Liver (tissue), 9 donors: Measurements from ENCODE around the gene GRAMD1A. TPM values are rescaled to one million over a fixed set of nuclear protein-coding genes. Genes with fewer than 3 reads are reported as not detected.
A peak's percentile ranks its signal among the peaks of the same experiment; 100 is the strongest.

Experiments used
- DNase-seq: peaks from one replicate; pipeline ENCODE4 v3.0.0-alpha.2; 2017; ENCODE audit warnings: low spot score
- H3K27ac ChIP-seq, 2 donors: one replicate each; pipeline ENCODE4 v1.7.0; 2013; ENCODE audit warnings: inconsistent platforms in 2 of 2, low read length in 2 of 2, control low read depth in 1 of 2, low read depth in 1 of 2, mild to moderate bottlenecking in 1 of 2
- H3K27me3 ChIP-seq, 4 donors: one replicate each; pipeline versions ENCODE4 v1.6.1 to v1.7.0; 2013; ENCODE audit warnings: low read length in 3 of 4, inconsistent platforms in 1 of 4, mild to moderate bottlenecking in 1 of 4, moderate library complexity in 1 of 4; ENCODE audit not compliant: control insufficient read depth in 4 of 4, insufficient read depth in 4 of 4
- H3K36me3 ChIP-seq, 4 donors: one replicate each; pipeline versions ENCODE4 v1.6.1 to v1.7.0; 2013; ENCODE audit warnings: low read length in 3 of 4, mild to moderate bottlenecking in 3 of 4, low read depth in 1 of 4, moderate library complexity in 1 of 4; ENCODE audit not compliant: control insufficient read depth in 4 of 4, insufficient read depth in 3 of 4
- H3K4me1 ChIP-seq, 4 donors: one replicate each; pipeline versions ENCODE4 v1.6.1 to v1.7.0; 2013; ENCODE audit warnings: low read length in 3 of 4, mild to moderate bottlenecking in 3 of 4, moderate library complexity in 1 of 4; ENCODE audit not compliant: control insufficient read depth in 4 of 4, insufficient read depth in 4 of 4
- H3K4me3 ChIP-seq, 3 donors: one replicate each; pipeline versions ENCODE4 v1.6.1 to v1.7.0; 2013; ENCODE audit warnings: low read length in 3 of 3, control low read depth in 1 of 3, low read depth in 1 of 3, mild to moderate bottlenecking in 1 of 3
- H3K9ac ChIP-seq, 2 donors: one replicate each; pipeline ENCODE4 v1.7.0; 2013; ENCODE audit warnings: low read length in 2 of 2, mild to moderate bottlenecking in 2 of 2, moderate library complexity in 2 of 2, control low read depth in 1 of 2, low read depth in 1 of 2
- H3K9me3 ChIP-seq, 4 donors: one replicate each; pipeline versions ENCODE4 v1.6.1 to v1.7.0; 2013; ENCODE audit warnings: low read length in 3 of 4; ENCODE audit not compliant: control insufficient read depth in 4 of 4
- EGR1 ChIP-seq, 2 donors: IDR thresholded peaks; 2 replicates each; pipeline ENCODE4 v1.6.1; 2016 to 2018; ENCODE audit warnings: antibody characterized with exemption in 2 of 2, low read depth in 2 of 2
- FOXA1 ChIP-seq: IDR thresholded peaks from 2 replicates; pipeline ENCODE4 v1.6.1; 2016; ENCODE audit warnings: antibody characterized with exemption
- GABPA ChIP-seq, 2 donors: IDR thresholded peaks in 1 of 2; conservative IDR thresholded peaks in 1 of 2; 2 replicates each; pipeline ENCODE4 v1.6.1; 2016; ENCODE audit warnings: antibody characterized with exemption in 2 of 2, mild to moderate bottlenecking in 1 of 2, moderate library complexity in 1 of 2
- HNF4A ChIP-seq, 2 donors: conservative IDR thresholded peaks; 2 replicates each; pipeline ENCODE4 v1.6.1; 2016; ENCODE audit warnings: antibody characterized with exemption in 2 of 2, mild to moderate bottlenecking in 2 of 2
- HNF4G ChIP-seq: IDR thresholded peaks from 2 replicates; pipeline ENCODE4 v1.6.1; 2016; ENCODE audit warnings: antibody characterized with exemption
- JUND ChIP-seq, 2 donors: IDR thresholded peaks; 2 replicates each; pipeline ENCODE4 v1.6.1; 2016; ENCODE audit warnings: antibody characterized with exemption in 2 of 2
- NR2F2 ChIP-seq: IDR thresholded peaks from 2 replicates; pipeline ENCODE4 v1.6.1; 2016; ENCODE audit warnings: antibody characterized with exemption
- RAD21 ChIP-seq, 2 donors: IDR thresholded peaks; 2 replicates each; pipeline ENCODE4 v1.6.1; 2016; ENCODE audit warnings: antibody characterized with exemption in 2 of 2, mild to moderate bottlenecking in 2 of 2
- RXRA ChIP-seq, 2 donors: IDR thresholded peaks; 2 replicates each; pipeline ENCODE4 v1.6.1; 2017 to 2018; ENCODE audit warnings: antibody characterized with exemption in 2 of 2, mild to moderate bottlenecking in 1 of 2
- SP1 ChIP-seq: IDR thresholded peaks from 2 replicates; pipeline ENCODE4 v1.6.1; 2018; ENCODE audit warnings: antibody characterized with exemption, mild to moderate bottlenecking
- TAF1 ChIP-seq: conservative IDR thresholded peaks from 2 replicates; pipeline ENCODE4 v1.6.1; 2016; ENCODE audit warnings: antibody characterized with exemption, mild to moderate bottlenecking
- YY1 ChIP-seq: IDR thresholded peaks from 2 replicates; pipeline ENCODE4 v1.6.1; 2016; ENCODE audit warnings: antibody characterized with exemption, mild to moderate bottlenecking
- WGBS: extraction: QIAGEN DNeasy Blood & Tissue Kit; methylation state at CpG from one replicate; pipeline ENCODE4 v1.1.7; 2013; 5-methylcytosine and 5-hydroxymethylcytosine counted together
- polyA plus RNA-seq, 2 donors: library from polyadenylated mRNA; stranded (reverse) in 1 of 2; unstranded in 1 of 2; fragments of 200-250 nt in 1 of 2; fragments of >200 nt in 1 of 2; fragmentation: Nextera tagmentation in 1 of 2; extraction: Ambion mirVana in 1 of 2; gene quantifications; one replicate each; pipeline versions ENCODE4 v1.2.1 to v1.2.3, GENCODE V29; 2013 to 2015
- total RNA-seq, 2 donors: library from RNA; depleted of rRNA; stranded (reverse); fragments of >200 nt; gene quantifications; one replicate each; pipeline ENCODE4 v1.2.3, GENCODE V29; 2014
- TF ChIP-seq, protein P1 (sequence below): IDR thresholded peaks from 2 replicates; pipeline ENCODE4 v1.6.1; 2016; ENCODE audit warnings: antibody characterized with exemption
- TF ChIP-seq, protein P2 (sequence below): fragments of 150-350 bp; IDR thresholded peaks from 2 replicates; pipeline ENCODE4 v1.5.1; 2017; ENCODE audit warnings: improper control_type of control experiment, low read depth, low read length; ENCODE audit not compliant: missing input control
- TF ChIP-seq, protein P3 (sequence below): IDR thresholded peaks from 2 replicates; pipeline ENCODE4 v1.6.1; 2016; ENCODE audit warnings: antibody characterized with exemption
- TF ChIP-seq, protein P4 (sequence below): IDR thresholded peaks from 2 replicates; pipeline ENCODE4 v1.6.1; 2016; ENCODE audit warnings: antibody characterized with exemption
- donor health status: healthy.
- donor health status: healthy.
- donor health status: healthy.
- donor health status: healthy.
- donor health status: healthy.

The GRAMD1A gene
- total and polyA plus RNA-seq, 4 donors: 8.6 to 14.1 (median 11.2) TPM

DNA sequence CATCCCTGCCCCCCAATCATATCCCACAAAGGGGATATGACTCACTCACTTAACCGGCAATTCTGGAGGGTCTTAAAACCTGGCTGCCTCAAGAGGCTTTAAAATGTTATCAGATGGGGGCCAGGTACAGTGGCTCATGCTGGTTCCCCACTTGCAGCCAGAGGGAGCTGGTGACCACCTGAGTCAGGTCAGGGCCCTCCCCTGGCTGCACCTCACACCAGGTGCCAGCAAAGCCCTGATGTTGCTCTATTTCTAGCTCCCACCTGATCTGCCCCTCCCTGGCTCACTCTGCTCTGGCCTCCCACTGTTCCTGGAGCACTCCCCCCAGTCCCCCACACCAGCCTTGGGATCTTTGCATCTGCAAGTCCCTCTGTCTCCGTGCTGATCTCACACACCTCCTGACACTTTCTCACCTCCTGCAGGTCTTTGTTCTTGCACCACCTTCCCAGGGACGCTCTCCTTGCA is 55.6 kb downstream of the GRAMD1A start:
- Histone ChIP-seq H3K27ac (no peak overlapping the region), H3K4me1 (peaks cover 2 to 21% (median 17%) of the 10 kb centered on the region in 4 donors), H3K9me3 (no peaks in the 10 kb centered on the region), H3K36me3 (peaks cover 2 to 24% (median 11%) of the 10 kb centered on the region in 4 donors), H3K9ac (no peak overlapping the region), H3K27me3 (no peaks in the 10 kb centered on the region), H3K4me3 (no peak overlapping the region)
- TF ChIP-seq TAF1: no peak
- TF ChIP-seq FOXA1: no peak
- TF ChIP-seq RAD21 (IDR thresholded peaks at IDR 0.05): peak in 1 of 2 donors; percentile 32
- TF ChIP-seq HNF4G: no peak
- TF ChIP-seq, protein P1, sequence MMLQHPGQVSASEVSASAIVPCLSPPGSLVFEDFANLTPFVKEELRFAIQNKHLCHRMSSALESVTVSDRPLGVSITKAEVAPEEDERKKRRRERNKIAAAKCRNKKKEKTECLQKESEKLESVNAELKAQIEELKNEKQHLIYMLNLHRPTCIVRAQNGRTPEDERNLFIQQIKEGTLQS: no peak
- TF ChIP-seq, protein P2, sequence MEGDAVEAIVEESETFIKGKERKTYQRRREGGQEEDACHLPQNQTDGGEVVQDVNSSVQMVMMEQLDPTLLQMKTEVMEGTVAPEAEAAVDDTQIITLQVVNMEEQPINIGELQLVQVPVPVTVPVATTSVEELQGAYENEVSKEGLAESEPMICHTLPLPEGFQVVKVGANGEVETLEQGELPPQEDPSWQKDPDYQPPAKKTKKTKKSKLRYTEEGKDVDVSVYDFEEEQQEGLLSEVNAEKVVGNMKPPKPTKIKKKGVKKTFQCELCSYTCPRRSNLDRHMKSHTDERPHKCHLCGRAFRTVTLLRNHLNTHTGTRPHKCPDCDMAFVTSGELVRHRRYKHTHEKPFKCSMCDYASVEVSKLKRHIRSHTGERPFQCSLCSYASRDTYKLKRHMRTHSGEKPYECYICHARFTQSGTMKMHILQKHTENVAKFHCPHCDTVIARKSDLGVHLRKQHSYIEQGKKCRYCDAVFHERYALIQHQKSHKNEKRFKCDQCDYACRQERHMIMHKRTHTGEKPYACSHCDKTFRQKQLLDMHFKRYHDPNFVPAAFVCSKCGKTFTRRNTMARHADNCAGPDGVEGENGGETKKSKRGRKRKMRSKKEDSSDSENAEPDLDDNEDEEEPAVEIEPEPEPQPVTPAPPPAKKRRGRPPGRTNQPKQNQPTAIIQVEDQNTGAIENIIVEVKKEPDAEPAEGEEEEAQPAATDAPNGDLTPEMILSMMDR: peak; percentile 13
- TF ChIP-seq JUND (IDR thresholded peaks at IDR 0.05): no peak
- WGBS: 58% methylated on average over 3 of the region's 3 CpGs
- DNase-seq: no peak

DNA sequence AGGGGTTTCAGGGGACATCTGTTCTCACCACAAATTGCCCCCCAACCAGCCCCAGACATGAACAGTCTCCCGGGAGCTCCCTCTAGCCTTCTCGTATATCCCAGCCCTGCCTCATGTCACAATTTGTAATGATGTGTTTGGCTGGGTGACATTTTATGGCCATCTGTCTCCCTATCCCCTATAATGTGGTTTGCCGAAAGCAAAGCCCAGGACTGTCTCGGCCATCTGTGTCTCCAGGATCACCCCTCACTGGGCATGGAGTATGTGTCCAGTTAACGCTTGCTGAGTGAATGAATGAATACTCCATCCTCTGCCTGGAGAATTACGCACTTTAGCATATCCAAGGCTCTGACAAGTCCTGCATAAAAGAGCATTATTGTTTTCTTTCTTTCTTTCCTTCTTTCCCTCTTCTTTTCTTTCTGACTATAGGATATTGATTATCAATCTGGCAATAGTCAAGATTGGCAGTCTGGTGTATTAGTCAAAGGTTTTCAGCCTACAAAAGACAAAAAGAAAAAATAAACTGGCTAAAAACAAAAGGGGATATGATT is 56.5 kb downstream of the GRAMD1A start:
- H3K27ac ChIP-seq: no peak overlapping the region
- no peak overlapping the region for H3K9ac ChIP-seq
- H3K27me3 ChIP-seq: no peaks in the 10 kb centered on the region
- WGBS: 90% methylated on average over 6 of the region's 6 CpGs
- TF ChIP-seq JUND (IDR thresholded peaks at IDR 0.05) (no peak), HNF4A (conservative IDR thresholded peaks at IDR 0.05) (no peak), TAF1 (no peak), RAD21 (IDR thresholded peaks at IDR 0.05) (no peak), RXRA (IDR thresholded peaks at IDR 0.05) (no peak), FOXA1 (no peak), HNF4G (no peak), EGR1 (IDR thresholded peaks at IDR 0.05; ENCODE audit: low read depth in 2 of 2) (no peak), YY1 (no peak), NR2F2 (no peak), GABPA (IDR thresholded peaks at IDR 0.05 in 1 of 2, conservative IDR thresholded peaks at IDR 0.05 in 1 of 2) (no peak), SP1 (no peak)
- TF ChIP-seq, protein P3, sequence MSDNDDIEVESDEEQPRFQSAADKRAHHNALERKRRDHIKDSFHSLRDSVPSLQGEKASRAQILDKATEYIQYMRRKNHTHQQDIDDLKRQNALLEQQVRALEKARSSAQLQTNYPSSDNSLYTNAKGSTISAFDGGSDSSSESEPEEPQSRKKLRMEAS: no peak
- TF ChIP-seq, protein P2: no peak
- TF ChIP-seq, protein P4, sequence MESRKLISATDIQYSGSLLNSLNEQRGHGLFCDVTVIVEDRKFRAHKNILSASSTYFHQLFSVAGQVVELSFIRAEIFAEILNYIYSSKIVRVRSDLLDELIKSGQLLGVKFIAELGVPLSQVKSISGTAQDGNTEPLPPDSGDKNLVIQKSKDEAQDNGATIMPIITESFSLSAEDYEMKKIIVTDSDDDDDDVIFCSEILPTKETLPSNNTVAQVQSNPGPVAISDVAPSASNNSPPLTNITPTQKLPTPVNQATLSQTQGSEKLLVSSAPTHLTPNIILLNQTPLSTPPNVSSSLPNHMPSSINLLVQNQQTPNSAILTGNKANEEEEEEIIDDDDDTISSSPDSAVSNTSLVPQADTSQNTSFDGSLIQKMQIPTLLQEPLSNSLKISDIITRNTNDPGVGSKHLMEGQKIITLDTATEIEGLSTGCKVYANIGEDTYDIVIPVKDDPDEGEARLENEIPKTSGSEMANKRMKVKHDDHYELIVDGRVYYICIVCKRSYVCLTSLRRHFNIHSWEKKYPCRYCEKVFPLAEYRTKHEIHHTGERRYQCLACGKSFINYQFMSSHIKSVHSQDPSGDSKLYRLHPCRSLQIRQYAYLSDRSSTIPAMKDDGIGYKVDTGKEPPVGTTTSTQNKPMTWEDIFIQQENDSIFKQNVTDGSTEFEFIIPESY: no peak
- no peak for DNase-seq
- H3K4me1 ChIP-seq: peaks cover 2 to 18% (median 15%) of the 10 kb centered on the region in 4 donors
- H3K36me3 ChIP-seq: peaks cover 2 to 21% (median 10%) of the 10 kb centered on the region in 4 donors
- H3K9me3 ChIP-seq: no peaks in the 10 kb centered on the region
- no peak overlapping the region for H3K4me3 ChIP-seq
